OCI-LY1 (cell line): Measurements from ENCODE around the gene PSMA6.

Experiments used
- H2AFZ ChIP-seq: fragments of 200-600 bp; sonication (generic), shearing (Covaris generic); 2 replicates; pipeline ENCODE4 v1.6.0; 2014; ENCODE audit warnings: antibody characterized with exemption, mild to moderate bottlenecking, low read length
- H3F3A ChIP-seq: fragments of 200-600 bp; sonication (generic), shearing (Covaris generic); 2 replicates; pipeline ENCODE4 v1.6.0; 2014; ENCODE audit warnings: mild to moderate bottlenecking, antibody characterized with exemption, low read length, moderate library complexity; ENCODE audit not compliant: insufficient read depth
- H3K27ac ChIP-seq: fragments of 200-600 bp; sonication (generic); 2 replicates; pipeline ENCODE4 v1.5.1; 2014; ENCODE audit warnings: low read length, mixed run types, mild to moderate bottlenecking, low read depth; ENCODE audit not compliant: poor library complexity, severe bottlenecking
- H3K27me3 ChIP-seq: fragments of 200-600 bp; sonication (generic); 2 replicates; pipeline ENCODE4 v1.6.0; 2014; ENCODE audit warnings: antibody characterized with exemption, mild to moderate bottlenecking, low read length, moderate library complexity; ENCODE audit not compliant: insufficient read depth
- H3K36me3 ChIP-seq: fragments of 200-600 bp; sonication (generic); 2 replicates; pipeline ENCODE4 v1.6.1; 2014; ENCODE audit warnings: mild to moderate bottlenecking, antibody characterized with exemption, low read length, moderate library complexity, mixed read lengths; ENCODE audit not compliant: insufficient read depth
- H3K4me1 ChIP-seq: fragments of 200-600 bp; sonication (generic); 2 replicates; pipeline ENCODE4 v1.5.1; 2014; ENCODE audit warnings: mild to moderate bottlenecking, low read length, moderate library complexity; ENCODE audit not compliant: insufficient read depth, severe bottlenecking
- H3K4me2 ChIP-seq: fragments of 200-600 bp; sonication (generic), shearing (Covaris generic); 2 replicates; pipeline ENCODE4 v1.6.1; 2014; ENCODE audit warnings: low read length
- H3K4me3 ChIP-seq: fragments of 200-600 bp; sonication (generic); 2 replicates; pipeline ENCODE4 v1.5.1; 2014; ENCODE audit warnings: low read length, low read depth, mild to moderate bottlenecking, mixed read lengths; ENCODE audit not compliant: poor library complexity, severe bottlenecking
- H3K79me2 ChIP-seq: fragments of 200-600 bp; shearing (Covaris generic); 2 replicates; pipeline ENCODE4 v1.6.1; 2016; ENCODE audit warnings: mixed run types, low read length, mixed read lengths; ENCODE audit not compliant: insufficient read depth
- H3K9ac ChIP-seq: fragments of 200-600 bp; sonication (generic), shearing (Covaris generic); 2 replicates; pipeline ENCODE4 v1.6.1; 2014; ENCODE audit warnings: mild to moderate bottlenecking, low read length, mixed read lengths
- H3K9me2 ChIP-seq: fragments of 200-600 bp; sonication (generic), shearing (Covaris generic); 2 replicates; pipeline ENCODE4 v1.6.1; 2014; ENCODE audit warnings: low read depth, mild to moderate bottlenecking, low read length, mixed read lengths
- H3K9me3 ChIP-seq: fragments of 200-600 bp; shearing (Covaris generic); 2 replicates; pipeline ENCODE4 v1.6.1; 2014; ENCODE audit warnings: low read length, mixed read lengths
- H4K20me1 ChIP-seq: fragments of 200-600 bp; sonication (generic), shearing (Covaris generic); 2 replicates; pipeline ENCODE4 v1.6.0; 2016; ENCODE audit warnings: mild to moderate bottlenecking, low read length; ENCODE audit not compliant: insufficient read depth
- CTCF ChIP-seq: fragments of 200-600 bp; sonication (generic), shearing (Covaris generic); IDR thresholded peaks from 2 replicates; pipeline ENCODE4 v1.5.1; 2017; ENCODE audit warnings: mild to moderate bottlenecking, antibody characterized with exemption, low read length, moderate library complexity, mixed read lengths
- EZH2 ChIP-seq: fragments of 200-600 bp; sonication (generic), shearing (Covaris generic); IDR thresholded peaks from 2 replicates; pipeline ENCODE4 v1.8.0; 2017; ENCODE audit warnings: borderline replicate concordance, mixed run types, mild to moderate bottlenecking, antibody characterized with exemption, low read length, moderate library complexity, mixed read lengths

The PSMA6 gene

GRCh38 chr14:35339761-35340406 is 47.7 kb downstream of the PSMA6 start:
- H3K79me2 ChIP-seq = no peaks in the 10 kb centered on the region
- no peaks in the 10 kb centered on the region for H3K36me3 ChIP-seq
- H3K9me3 ChIP-seq = no peaks in the 10 kb centered on the region
- H4K20me1 ChIP-seq = no peaks in the 10 kb centered on the region
- H3K4me1 ChIP-seq = peaks cover 20% of the 10 kb centered on the region
- H3K4me3 ChIP-seq = no peak overlapping the region
- TF ChIP-seq CTCF (no peak), EZH2 (no peak)
- no peaks in the 10 kb centered on the region for H3K27me3 ChIP-seq
- H3K9me2 ChIP-seq = no peaks in the 10 kb centered on the region
- no peak overlapping the region; the same call in 1 of the 2 replicates for H3K9ac ChIP-seq
- H3K27ac ChIP-seq = no peak overlapping the region
- no peak overlapping the region; the same call in 1 of the 2 replicates for H3K4me2 ChIP-seq
- H2AFZ ChIP-seq = no peak overlapping the region
- H3F3A ChIP-seq = no peaks in the 10 kb centered on the region

- no peaks in the 10 kb centered on the region for H3K9me2 ChIP-seq
- no peak overlapping the region for H3K27ac ChIP-seq
Observed at GRCh38 chr14:35340616-35341453, 48.7 kb downstream of the PSMA6 start.

DNA sequence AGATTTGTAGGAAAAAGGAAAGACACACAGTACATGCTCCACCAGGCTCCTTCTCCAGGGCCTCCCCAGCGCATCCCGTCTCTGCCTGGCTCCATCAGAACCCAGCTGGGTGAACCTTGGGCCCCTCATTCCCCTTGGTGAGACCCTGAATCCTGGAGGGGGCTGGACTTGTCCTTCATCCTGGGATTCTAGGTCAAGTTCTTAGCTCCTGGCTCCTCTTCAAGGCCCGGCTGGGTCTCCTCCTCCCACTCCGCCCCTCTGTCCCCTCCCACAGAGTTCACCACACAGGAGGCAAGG is 49.2 kb downstream of the PSMA6 start:
- Histone ChIP-seq H3K9me2 (no peaks in the 10 kb centered on the region), H3F3A (no peaks in the 10 kb centered on the region), H4K20me1 (no peaks in the 10 kb centered on the region), H3K9me3 (no peaks in the 10 kb centered on the region), H3K27me3 (no peaks in the 10 kb centered on the region), H3K4me3 (no peak overlapping the region), H3K36me3 (no peaks in the 10 kb centered on the region), H3K4me2 (no peak overlapping the region), H3K4me1 (peaks cover 18% of the 10 kb centered on the region), H3K27ac (no peak overlapping the region), H2AFZ (no peak overlapping the region), H3K9ac (no peak overlapping the region), H3K79me2 (no peaks in the 10 kb centered on the region)
- no peak for TF ChIP-seq EZH2
- no peak for TF ChIP-seq CTCF

More at GRCh38 chr14:35340616-35341453, 48.7 kb downstream of the PSMA6 start:
- H3K4me1 ChIP-seq = peaks cover 20% of the 10 kb centered on the region
- no peak overlapping the region for H3K4me3 ChIP-seq
- no peak overlapping the region for H2AFZ ChIP-seq
- no peaks in the 10 kb centered on the region for H3K36me3 ChIP-seq
- H3K79me2 ChIP-seq = no peaks in the 10 kb centered on the region
- H3F3A ChIP-seq = no peaks in the 10 kb centered on the region
- no peaks in the 10 kb centered on the region for H3K9me3 ChIP-seq
- H4K20me1 ChIP-seq = no peaks in the 10 kb centered on the region
- no peak overlapping the region for H3K4me2 ChIP-seq
- no peak overlapping the region for H3K9ac ChIP-seq
- no peaks in the 10 kb centered on the region for H3K27me3 ChIP-seq
- TF ChIP-seq EZH2 (no peak), CTCF (no peak)
